ENCODE measurements around the gene POLR3GL. TPM values are rescaled to one million over a fixed set of nuclear protein-coding genes. Genes with fewer than 3 reads are reported as not detected.

Gene POLR3GL
- total RNA-seq, 1 donor from 2014 or later: 12.2 TPM

DNA sequence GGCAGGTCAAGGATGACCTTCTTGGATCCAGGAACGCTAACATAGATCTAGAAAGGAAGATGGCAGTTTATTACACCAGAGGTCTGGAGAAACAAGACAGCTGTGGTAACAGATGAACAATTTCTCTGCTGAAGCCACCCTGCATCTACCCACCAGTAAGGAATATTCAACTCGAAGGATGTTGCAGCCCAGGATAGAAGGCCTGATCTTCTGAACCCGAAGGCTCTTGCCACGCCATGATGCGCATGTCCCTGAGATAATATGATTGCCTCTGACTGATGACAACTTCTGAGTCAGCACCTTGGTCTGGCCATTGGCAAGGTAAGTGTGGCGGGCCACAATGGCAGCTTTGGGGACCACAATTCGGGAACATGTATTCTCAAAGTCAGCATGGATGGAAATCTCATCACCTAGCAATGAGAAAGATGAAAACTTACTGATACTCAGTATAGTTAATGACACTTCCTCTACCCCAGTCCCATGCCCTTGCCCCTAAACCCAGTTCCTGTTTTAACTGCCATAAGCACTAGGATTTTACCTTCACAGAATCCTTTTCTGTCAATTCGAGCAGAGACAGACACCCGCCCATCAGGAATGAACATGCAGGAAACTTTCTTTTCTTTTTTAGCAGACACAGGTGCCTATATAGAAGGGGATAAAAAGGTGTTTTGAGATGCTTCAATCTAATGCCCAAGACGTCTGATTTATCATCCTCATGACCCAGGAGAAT, 30.1 kb downstream of the POLR3GL start:
- peaks cover 9% of the 10 kb centered on the region for H3K36me3 ChIP-seq (ENCODE audit: control insufficient read depth, insufficient read depth, low read length)
- no peak for DNase-seq (ENCODE audit: low read depth)
- H3K4me3 ChIP-seq (ENCODE audit: low read depth, low read length): peak overlapping the region; percentile 95
- no peaks in the 10 kb centered on the region for H3K27me3 ChIP-seq (ENCODE audit: control insufficient read depth, insufficient read depth, low read length)
- TF ChIP-seq, protein P1, sequence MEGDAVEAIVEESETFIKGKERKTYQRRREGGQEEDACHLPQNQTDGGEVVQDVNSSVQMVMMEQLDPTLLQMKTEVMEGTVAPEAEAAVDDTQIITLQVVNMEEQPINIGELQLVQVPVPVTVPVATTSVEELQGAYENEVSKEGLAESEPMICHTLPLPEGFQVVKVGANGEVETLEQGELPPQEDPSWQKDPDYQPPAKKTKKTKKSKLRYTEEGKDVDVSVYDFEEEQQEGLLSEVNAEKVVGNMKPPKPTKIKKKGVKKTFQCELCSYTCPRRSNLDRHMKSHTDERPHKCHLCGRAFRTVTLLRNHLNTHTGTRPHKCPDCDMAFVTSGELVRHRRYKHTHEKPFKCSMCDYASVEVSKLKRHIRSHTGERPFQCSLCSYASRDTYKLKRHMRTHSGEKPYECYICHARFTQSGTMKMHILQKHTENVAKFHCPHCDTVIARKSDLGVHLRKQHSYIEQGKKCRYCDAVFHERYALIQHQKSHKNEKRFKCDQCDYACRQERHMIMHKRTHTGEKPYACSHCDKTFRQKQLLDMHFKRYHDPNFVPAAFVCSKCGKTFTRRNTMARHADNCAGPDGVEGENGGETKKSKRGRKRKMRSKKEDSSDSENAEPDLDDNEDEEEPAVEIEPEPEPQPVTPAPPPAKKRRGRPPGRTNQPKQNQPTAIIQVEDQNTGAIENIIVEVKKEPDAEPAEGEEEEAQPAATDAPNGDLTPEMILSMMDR (IDR thresholded peaks at IDR 0.05; ENCODE audit: insufficient read depth, low read length, poor library complexity, severe bottlenecking): no peak

DNA sequence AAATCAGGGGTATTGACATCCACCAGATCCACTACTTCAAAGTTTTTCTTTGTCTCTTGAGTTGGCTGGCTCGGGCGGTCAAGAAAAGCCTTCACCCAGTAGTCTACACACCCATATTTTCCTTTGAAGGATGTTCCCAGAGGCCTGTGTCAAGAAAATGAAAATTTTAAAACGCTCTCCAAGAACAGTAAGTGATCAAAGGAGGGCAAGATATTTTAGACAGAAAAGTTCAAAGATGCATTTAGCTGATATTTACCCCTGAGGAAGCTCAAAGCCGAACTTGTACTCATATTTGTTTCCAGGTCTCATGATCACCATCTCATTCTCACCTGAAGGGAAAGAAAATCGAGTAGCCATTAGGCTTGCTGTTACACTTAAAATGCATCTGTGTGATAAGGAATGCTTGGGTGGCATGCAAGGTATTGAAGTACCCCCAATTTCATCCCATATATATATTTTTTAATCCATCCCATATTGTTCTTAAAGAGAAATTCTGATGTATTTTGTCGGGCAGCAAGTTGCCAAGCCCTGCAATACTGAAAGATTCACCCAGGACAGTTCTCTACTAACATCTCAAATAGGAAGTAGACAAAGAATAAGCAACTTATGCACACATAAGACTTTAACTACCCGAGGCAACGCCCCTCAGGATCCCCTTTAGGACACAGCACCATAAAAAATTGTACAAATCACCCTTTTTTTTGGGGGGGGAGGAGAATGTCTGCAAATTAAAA, 30.8 kb downstream of the POLR3GL start:
- DNase-seq (ENCODE audit: low read depth): no peak
- TF ChIP-seq, protein P1 (IDR thresholded peaks at IDR 0.05; ENCODE audit: insufficient read depth, low read length, poor library complexity, severe bottlenecking): no peak
- H3K27me3 ChIP-seq (ENCODE audit: control insufficient read depth, insufficient read depth, low read length): no peaks in the 10 kb centered on the region
- peak overlapping the region; percentile 95 for H3K4me3 ChIP-seq (ENCODE audit: low read depth, low read length)
- H3K36me3 ChIP-seq (ENCODE audit: control insufficient read depth, insufficient read depth, low read length): peaks cover 9% of the 10 kb centered on the region

DNA sequence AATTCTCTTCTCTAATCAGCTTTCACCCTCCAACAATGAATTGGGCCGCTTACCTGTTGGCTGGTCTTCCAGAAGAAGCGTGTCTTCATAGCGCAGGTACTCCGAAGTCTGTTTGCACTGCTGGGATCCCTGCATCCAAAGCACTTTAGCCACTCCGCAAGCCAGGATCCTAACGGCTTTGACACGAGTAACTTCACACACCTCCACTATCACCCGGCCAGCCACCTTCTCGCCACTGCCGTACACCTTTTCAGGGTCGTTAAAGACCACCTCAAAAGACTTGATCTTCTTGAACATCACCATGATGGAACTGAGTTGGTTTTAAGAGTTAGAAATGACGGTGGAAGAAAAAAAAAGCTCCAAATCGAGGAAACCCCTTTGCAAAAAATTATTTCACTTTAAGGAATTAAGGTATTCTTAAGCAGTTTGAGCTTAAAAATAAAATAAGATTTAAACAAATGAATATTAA, 31.5 kb downstream of the POLR3GL start:
- DNase-seq (ENCODE audit: low read depth): no peak
- peaks cover 9% of the 10 kb centered on the region for H3K36me3 ChIP-seq (ENCODE audit: control insufficient read depth, insufficient read depth, low read length)
- H3K4me3 ChIP-seq (ENCODE audit: low read depth, low read length): peak overlapping the region; percentile 95
- TF ChIP-seq, protein P1 (IDR thresholded peaks at IDR 0.05; ENCODE audit: insufficient read depth, low read length, poor library complexity, severe bottlenecking): no peak
- no peaks in the 10 kb centered on the region for H3K27me3 ChIP-seq (ENCODE audit: control insufficient read depth, insufficient read depth, low read length)

DNA sequence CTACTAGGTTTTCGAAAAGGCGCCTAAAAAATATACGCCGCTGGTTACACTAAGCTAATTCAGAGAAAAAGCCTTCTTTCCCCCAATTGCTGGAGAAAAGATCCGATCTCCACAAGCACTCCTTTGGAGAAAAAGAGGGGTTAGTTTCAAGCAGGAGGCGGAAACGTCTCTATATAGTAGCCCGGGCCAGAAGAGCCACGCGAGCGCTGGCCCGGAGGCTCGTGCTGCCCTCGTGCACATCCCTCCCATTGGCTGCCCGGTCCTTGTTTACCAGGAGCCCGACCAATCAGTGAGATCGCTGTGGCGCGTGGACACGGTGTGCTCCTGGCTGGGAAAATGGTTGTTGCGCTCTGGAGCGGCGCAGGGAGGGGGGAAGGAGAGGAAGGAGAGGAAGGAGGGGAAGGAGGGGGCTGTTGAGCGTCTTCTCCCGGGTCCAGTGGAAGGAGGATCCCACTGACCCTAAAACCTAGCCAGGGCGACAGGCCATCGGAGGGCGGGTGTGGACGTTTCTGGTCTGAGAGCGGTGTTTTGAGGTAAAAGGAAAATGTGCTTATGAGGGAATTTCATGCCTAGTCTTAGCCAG, 32.0 kb downstream of the POLR3GL start, which contains the start of gene TXNIP:
TXNIP (minus strand) TSS at position 147 of the 583 bp plus-strand sequence. CDS start 313 bp downstream, outside the sequence.
- peak; percentile 95 for DNase-seq (ENCODE audit: low read depth)
- peak within 1 kb of the TSS; percentile 95 for H3K4me3 ChIP-seq (ENCODE audit: low read depth, low read length)
- no peaks in the 10 kb centered on the region for H3K27me3 ChIP-seq (ENCODE audit: control insufficient read depth, insufficient read depth, low read length)
- TF ChIP-seq, protein P1 (IDR thresholded peaks at IDR 0.05; ENCODE audit: insufficient read depth, low read length, poor library complexity, severe bottlenecking): no peak
- H3K36me3 ChIP-seq (ENCODE audit: control insufficient read depth, insufficient read depth, low read length): peaks cover 9% of the 10 kb centered on the region

DNA sequence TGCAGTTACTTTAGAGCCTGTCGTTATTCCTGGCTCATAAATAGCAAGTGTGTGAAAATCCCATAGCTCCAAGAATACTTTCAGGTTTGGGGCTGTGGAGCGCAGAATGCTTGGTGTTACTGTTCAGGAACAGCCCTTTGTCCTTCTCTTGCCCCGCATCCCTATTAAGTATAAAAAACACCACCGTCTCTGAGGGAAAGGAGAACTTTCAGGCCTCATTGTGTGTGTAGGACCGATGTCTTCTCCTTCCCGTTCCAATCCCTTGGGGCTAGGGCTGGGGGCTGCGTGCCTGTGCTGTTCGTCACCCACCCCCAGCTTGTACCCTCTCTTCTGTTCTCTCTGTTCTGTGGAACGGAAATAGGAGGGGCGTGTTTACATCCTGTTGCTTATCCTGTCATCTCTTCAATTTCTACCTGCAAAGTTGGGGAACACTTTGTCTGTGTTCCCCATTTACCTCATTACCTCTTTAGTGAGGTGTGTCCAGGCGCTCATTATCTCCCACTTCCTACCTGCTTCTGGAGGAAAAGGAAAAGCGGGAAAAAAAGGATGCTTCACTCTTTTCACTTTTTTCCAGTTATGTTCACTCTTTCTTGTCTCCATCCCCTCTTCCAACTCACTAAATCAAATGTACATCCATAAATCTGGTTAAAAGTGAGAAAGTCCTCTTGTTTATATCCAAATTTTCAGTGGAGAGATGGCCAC, 32.7 kb downstream of the POLR3GL start:
- peaks cover 9% of the 10 kb centered on the region for H3K36me3 ChIP-seq (ENCODE audit: control insufficient read depth, insufficient read depth, low read length)
- TF ChIP-seq, protein P1 (IDR thresholded peaks at IDR 0.05; ENCODE audit: insufficient read depth, low read length, poor library complexity, severe bottlenecking): no peak
- no peak for DNase-seq (ENCODE audit: low read depth)
- no peaks in the 10 kb centered on the region for H3K27me3 ChIP-seq (ENCODE audit: control insufficient read depth, insufficient read depth, low read length)
- H3K4me3 ChIP-seq (ENCODE audit: low read depth, low read length): peak overlapping the region; percentile 95
